IPS-15b (cell line): ENCODE measurements around the gene PRSS2.

Experiments used
- H3K27me3 ChIP-seq: one replicate; pipeline ENCODE4 v1.6.1; 2013; ENCODE audit warnings: low read length; ENCODE audit not compliant: control insufficient read depth, insufficient read depth
- H3K36me3 ChIP-seq: one replicate; pipeline ENCODE4 v1.6.1; 2013; ENCODE audit warnings: low read length; ENCODE audit not compliant: control insufficient read depth, insufficient read depth
- H3K4me1 ChIP-seq: one replicate; pipeline ENCODE4 v1.6.1; 2013; ENCODE audit warnings: mild to moderate bottlenecking, low read length; ENCODE audit not compliant: control insufficient read depth, insufficient read depth
- H3K4me3 ChIP-seq: one replicate; pipeline ENCODE4 v1.5.1; 2013; ENCODE audit warnings: low read depth, low read length
- H3K9ac ChIP-seq: one replicate; pipeline ENCODE4 v1.6.1; 2013; ENCODE audit warnings: low read depth, mild to moderate bottlenecking, low read length
- H3K9me3 ChIP-seq: one replicate; pipeline ENCODE4 v1.6.1; 2013; ENCODE audit warnings: mild to moderate bottlenecking, low read length; ENCODE audit not compliant: control insufficient read depth, insufficient read depth

Gene PRSS2

DNA sequence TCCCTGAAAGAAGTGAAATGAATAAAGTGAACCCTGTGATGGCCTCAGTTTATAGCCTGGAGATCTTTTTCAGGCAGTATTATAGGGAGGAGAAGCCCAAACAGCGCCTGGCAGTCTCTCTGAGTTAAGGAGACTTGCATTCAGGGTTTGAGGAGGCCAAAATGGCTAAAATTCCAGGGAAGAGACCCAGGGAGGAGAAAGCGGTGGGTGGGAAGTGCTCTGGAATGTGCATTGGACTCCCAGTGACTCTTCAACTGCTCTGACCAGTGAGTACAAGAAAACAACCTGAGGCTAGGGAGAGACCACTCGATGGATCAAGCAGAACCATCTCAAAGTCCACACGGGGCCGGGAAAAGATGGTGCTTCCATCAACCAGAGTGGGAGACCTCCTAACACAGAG, 48.8 kb downstream of the PRSS2 start:
- no peaks in the 10 kb centered on the region for H3K36me3 ChIP-seq
- no peak overlapping the region for H3K9ac ChIP-seq
- no peaks in the 10 kb centered on the region for H3K4me1 ChIP-seq
- H3K9me3 ChIP-seq: no peaks in the 10 kb centered on the region
- no peaks in the 10 kb centered on the region for H3K27me3 ChIP-seq
- no peak overlapping the region for H3K4me3 ChIP-seq

DNA sequence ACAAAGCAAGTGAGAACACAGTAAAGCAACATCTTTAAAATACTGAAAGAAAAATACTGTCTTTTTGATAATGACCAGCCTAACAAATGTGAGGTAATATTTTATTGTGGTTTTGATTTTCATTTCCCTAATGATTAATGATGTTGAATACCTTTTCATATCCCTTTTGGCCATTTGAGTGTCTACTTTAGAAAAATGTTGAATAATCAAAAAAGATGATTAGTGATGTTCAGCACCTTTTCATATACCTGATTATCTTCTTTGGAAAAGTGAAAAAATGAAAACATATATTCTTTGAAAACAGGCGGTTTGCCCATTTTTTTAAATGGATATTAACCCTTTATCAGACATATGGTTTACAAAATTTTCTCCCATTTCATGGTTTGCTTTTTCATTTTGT, 51.9 kb downstream of the PRSS2 start:
- Histone ChIP-seq H3K9me3 (peaks cover 3% of the 10 kb centered on the region), H3K4me3 (no peak overlapping the region), H3K9ac (no peak overlapping the region), H3K4me1 (no peaks in the 10 kb centered on the region), H3K27me3 (no peaks in the 10 kb centered on the region), H3K36me3 (no peaks in the 10 kb centered on the region)
